NCI-H1105 treated with DMSO at 0.1 percent for 48 hours (cell line): Measurements from ENCODE around the gene OTOP1.
"Not testable (repeated sequence)": the region's sequence is repeated elsewhere in the genome, so short reads cannot be mapped to it uniquely, and the experiment has no call there.

ENCODE experiments used
- DNase-seq: peaks from one replicate; lab custom pipeline; 2025; lab: John Stamatoyannopoulos, UW

OTOP1 gene

GRCh38 chr4:4227510-4228355, 1.0 kb upstream of the OTOP1 start:
- no peak for DNase-seq

- DNase-seq: no peak
Measured at GRCh38 chr4:4225915-4226605, 669 bp downstream of the OTOP1 start.

GRCh38 chr4:4217113-4217512, 9.6 kb downstream of the OTOP1 start:
- no peak for DNase-seq

GRCh38 chr4:4216648-4217047, 10.1 kb downstream of the OTOP1 start:
- DNase-seq: no peak

GRCh38 chr4:4213674-4214073, 13.1 kb downstream of the OTOP1 start:
- not testable (repeated sequence) for DNase-seq

GRCh38 chr4:4206204-4206603, 20.5 kb downstream of the OTOP1 start:
- DNase-seq: no peak

- no peak for DNase-seq
Measured at GRCh38 chr4:4204401-4204745, 22.4 kb downstream of the OTOP1 start.

- DNase-seq: no peak
Measured at GRCh38 chr4:4203688-4204400, 22.9 kb downstream of the OTOP1 start.

- no peak for DNase-seq
Measured at GRCh38 chr4:4202510-4202909, 24.2 kb downstream of the OTOP1 start.

GRCh38 chr4:4200624-4201023, 26.1 kb downstream of the OTOP1 start:
- no peak for DNase-seq

GRCh38 chr4:4195354-4195753, 31.4 kb downstream of the OTOP1 start:
- DNase-seq: no peak

- DNase-seq: not testable (repeated sequence)
Measured at GRCh38 chr4:4188557-4188956, 38.2 kb downstream of the OTOP1 start.

- no peak for DNase-seq
Measured at GRCh38 chr4:4185528-4185927, 41.2 kb downstream of the OTOP1 start.

- DNase-seq: peak; percentile 12
Measured at GRCh38 chr4:4182835-4183568, 43.7 kb downstream of the OTOP1 start.

GRCh38 chr4:4170596-4171150, 56.1 kb downstream of the OTOP1 start:
- no peak for DNase-seq

GRCh38 chr4:4167981-4168780, 58.5 kb downstream of the OTOP1 start:
- DNase-seq: not testable (repeated sequence)

- not testable (repeated sequence) for DNase-seq
Measured at GRCh38 chr4:4166986-4167385, 59.7 kb downstream of the OTOP1 start.

GRCh38 chr4:4165701-4166392, 60.9 kb downstream of the OTOP1 start:
- DNase-seq: not testable (repeated sequence)

GRCh38 chr4:4164532-4165173, 62.1 kb downstream of the OTOP1 start:
- DNase-seq: not testable (repeated sequence)

- DNase-seq: not testable (repeated sequence)
Measured at GRCh38 chr4:4162186-4162585, 64.5 kb downstream of the OTOP1 start.
